HFF-Myc (cell line): ENCODE data around the gene HSPBAP1.

Source experiments
- DNase-seq: peaks from one replicate; pipeline ENCODE4 v3.0.0-alpha.2; 2011; ENCODE audit warnings: low read depth; ENCODE audit errors: extremely low read depth
- H3K4me3 ChIP-seq: replicated peaks from 2 replicates; pipeline ENCODE4 v1.5.1; 2011; ENCODE audit warnings: low read depth, mild to moderate bottlenecking, control low read depth, low read length
- TF ChIP-seq, protein P1 (sequence below): IDR thresholded peaks from 2 replicates; pipeline ENCODE4 v1.5.1; 2012; ENCODE audit warnings: mild to moderate bottlenecking, low read depth, low read length, control low read depth; ENCODE audit errors: missing control alignments

Gene HSPBAP1

DNA sequence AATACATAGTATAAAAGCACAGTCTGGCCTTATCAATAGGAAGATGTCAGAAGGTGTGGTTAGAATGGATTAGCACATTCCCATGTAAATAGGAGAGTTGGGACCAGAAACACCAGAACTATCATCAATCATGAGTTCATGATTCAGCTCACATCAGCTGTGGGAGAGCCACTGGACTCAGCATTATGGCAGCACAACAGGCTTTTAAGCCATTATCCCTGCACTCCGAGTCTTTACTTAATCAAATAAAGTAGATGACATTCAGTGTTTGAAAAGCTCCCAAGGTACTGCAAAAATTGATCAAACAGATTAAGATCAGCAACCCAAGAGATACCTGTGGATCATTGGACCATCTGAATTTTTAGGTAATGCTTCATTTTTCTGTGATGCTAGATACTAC lies 88.3 kb downstream of the HSPBAP1 start:
- no peak overlapping the region for H3K4me3 ChIP-seq
- TF ChIP-seq, protein P1, sequence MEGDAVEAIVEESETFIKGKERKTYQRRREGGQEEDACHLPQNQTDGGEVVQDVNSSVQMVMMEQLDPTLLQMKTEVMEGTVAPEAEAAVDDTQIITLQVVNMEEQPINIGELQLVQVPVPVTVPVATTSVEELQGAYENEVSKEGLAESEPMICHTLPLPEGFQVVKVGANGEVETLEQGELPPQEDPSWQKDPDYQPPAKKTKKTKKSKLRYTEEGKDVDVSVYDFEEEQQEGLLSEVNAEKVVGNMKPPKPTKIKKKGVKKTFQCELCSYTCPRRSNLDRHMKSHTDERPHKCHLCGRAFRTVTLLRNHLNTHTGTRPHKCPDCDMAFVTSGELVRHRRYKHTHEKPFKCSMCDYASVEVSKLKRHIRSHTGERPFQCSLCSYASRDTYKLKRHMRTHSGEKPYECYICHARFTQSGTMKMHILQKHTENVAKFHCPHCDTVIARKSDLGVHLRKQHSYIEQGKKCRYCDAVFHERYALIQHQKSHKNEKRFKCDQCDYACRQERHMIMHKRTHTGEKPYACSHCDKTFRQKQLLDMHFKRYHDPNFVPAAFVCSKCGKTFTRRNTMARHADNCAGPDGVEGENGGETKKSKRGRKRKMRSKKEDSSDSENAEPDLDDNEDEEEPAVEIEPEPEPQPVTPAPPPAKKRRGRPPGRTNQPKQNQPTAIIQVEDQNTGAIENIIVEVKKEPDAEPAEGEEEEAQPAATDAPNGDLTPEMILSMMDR, result no peak
- DNase-seq, result no peak

DNA sequence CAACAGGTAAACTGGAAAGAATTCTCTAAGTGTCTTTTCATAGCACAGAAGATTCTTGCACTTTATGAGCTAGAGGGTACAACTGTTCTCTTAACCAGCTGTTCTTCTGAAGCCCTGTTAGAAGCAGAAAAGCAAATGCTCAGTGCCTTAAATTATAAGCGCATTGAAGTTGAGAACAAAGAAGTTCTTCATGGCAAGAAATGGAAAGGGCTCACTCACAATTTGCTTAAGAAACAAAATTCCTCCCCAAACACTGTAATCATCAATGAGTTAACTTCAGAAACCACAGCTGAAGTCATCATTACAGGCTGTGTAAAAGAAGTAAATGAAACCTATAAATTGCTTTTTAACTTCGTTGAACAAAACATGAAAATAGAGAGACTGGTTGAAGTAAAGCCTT lies 93.4 kb downstream of the HSPBAP1 start:
- TF ChIP-seq, protein P1, result no peak
- no peak overlapping the region for H3K4me3 ChIP-seq
- no peak for DNase-seq

DNA sequence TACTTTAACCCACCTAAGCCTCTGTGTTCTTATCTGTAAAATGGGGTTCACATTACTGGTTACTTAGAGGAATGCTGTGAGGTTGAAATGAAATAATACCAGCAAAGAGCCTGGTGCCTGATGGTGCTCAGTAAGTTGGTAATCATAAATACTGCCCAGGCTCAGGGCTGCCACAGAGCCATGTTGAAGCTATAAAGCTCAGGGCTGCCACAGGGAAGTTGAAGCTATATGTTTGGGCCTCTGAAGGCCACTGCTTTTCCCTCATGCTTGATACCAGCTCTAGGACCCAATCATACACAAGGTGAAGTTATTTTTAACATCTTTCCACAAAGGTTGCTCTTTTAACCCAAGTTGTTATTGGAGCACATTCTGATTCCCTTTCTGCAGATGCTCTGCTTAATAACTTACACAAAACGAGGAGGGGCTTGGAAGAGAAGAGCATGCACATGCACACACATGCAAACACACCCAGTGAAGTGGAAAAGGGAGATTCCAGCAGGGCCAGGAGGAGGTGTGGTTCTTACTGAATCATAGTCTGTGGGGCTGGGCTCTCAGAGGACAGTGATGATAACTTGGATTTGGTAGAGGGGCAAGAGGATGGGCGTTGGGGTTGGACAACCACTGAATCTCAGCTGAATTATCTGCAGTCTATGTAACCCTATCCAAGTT lies 95.5 kb downstream of the HSPBAP1 start:
- no peak for DNase-seq
- no peak overlapping the region for H3K4me3 ChIP-seq
- TF ChIP-seq, protein P1, result no peak

DNA sequence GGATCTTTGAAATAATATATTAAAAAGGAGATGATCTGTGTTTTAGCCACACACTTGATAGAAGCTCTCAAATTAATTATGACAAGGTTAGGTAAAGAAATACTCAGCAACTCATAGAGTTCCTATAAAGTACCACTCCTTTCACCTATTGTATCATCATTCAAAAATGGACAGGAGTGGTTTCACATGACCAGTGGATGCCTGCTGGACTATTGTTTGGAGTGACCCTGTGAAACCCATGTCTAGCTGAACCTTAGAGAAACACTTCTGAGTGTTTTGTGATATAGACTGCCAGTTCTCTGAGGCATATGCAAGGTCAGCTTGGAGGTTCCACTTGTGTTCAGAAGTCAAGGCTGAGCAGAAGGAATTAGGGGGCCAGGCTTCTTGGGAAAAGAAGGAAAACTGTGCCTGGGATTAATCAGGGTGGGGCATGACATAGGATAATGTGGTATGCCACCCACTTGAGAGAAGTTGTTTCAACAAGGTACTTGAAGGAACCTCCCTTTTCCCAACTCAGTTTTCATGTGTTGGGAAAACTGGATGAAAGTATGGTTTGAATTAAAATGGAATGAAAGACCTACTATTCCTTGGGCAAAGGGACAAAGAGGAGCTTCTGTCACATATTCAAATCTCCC lies 97.6 kb downstream of the HSPBAP1 start:
- DNase-seq, result no peak
- H3K4me3 ChIP-seq, result no peak overlapping the region
- TF ChIP-seq, protein P1, result no peak

DNA sequence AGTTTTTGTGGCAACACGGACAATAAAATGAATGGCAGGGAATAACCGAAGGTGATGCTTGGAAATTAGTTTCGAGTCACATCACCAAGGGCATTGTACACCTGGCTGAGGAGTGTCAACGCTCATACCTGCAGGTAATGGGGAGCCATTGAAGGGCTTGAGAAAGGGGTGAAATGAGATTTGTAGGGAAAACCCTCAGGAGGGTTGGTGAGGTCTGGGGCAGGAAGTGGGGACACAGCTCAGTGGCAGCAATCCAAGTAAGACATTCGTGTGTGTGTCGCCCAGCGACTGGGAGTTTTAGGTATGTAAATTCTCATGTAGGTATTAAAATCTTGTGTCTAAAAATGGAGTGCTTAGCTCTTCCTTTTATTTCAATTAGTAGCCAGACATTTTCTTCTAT lies 98.7 kb downstream of the HSPBAP1 start:
- DNase-seq, result no peak
- no peak overlapping the region for H3K4me3 ChIP-seq
- TF ChIP-seq, protein P1, result no peak

DNA sequence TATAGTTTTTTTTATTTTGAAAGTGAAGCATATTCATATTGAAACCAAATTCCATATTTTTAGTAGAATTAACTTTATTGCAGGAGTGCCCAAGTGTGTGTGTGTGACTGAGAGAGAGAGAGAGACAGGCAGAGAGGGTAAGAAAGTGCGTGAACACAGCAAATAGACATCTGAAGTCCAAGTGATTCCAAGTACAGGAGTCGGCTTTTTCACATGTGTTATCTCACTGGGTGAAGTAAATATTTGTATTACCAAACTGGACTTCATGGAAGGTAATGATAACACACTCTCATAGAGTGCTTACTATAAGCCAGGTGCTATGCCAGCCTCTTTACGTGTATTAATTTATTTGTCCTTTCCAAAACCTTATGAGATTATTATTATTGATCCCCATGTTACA lies 101.0 kb downstream of the HSPBAP1 start:
- TF ChIP-seq, protein P1, result no peak
- DNase-seq, result no peak
- H3K4me3 ChIP-seq, result no peak overlapping the region

DNA sequence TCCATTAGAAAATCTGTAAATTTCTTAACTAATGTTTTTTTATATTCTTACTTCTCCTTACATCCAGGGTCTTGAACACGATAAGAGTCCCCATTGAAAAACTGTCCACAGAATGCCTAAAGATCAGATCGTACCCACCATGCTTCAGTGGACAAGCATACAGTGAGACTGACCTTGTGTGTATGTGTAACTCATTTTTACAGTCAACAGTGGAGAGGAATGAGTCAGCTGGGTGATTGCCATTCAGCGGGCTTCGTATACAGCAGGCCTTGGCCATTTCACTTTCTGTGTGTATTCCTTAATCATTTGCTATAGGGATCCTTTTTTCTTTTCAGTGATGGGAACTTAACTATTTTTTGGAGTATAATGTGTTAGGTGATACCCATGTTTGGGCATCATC lies 102.4 kb downstream of the HSPBAP1 start:
- no peak overlapping the region for H3K4me3 ChIP-seq
- DNase-seq, result no peak
- TF ChIP-seq, protein P1, result no peak
